GM21737 (cell line): Measurements from ENCODE around the gene LRRTM4.
"Not testable (repeated sequence)": the region's sequence is repeated elsewhere in the genome, so short reads cannot be mapped to it uniquely, and the experiment has no call there.

Source experiments
- ATAC-seq: cut with Tn5 transposase; IDR thresholded peaks from one replicate; pipeline ENCODE4 v1.9.1; 2021; ENCODE audit warnings: mild to moderate bottlenecking, moderate library complexity; ENCODE audit not compliant: unreplicated experiment

The LRRTM4 gene

GRCh38 chr2:77179297-77179696 is 342.9 kb downstream of the LRRTM4 start:
- no peak for ATAC-seq

- not testable (repeated sequence) for ATAC-seq
These were observed 346.9 kb downstream of the LRRTM4 start for GRCh38 chr2:77175266-77175780.

GRCh38 chr2:77169426-77169825 is 352.8 kb downstream of the LRRTM4 start:
- no peak for ATAC-seq

- ATAC-seq: not testable (repeated sequence)
These were observed 358.2 kb downstream of the LRRTM4 start for GRCh38 chr2:77164021-77164420.

- ATAC-seq: no peak
These were observed 361.2 kb downstream of the LRRTM4 start for GRCh38 chr2:77161009-77161408.

GRCh38 chr2:77156599-77156998 is 365.6 kb downstream of the LRRTM4 start:
- no peak for ATAC-seq

- no peak for ATAC-seq
These were observed 366.7 kb downstream of the LRRTM4 start for GRCh38 chr2:77155511-77155910.

GRCh38 chr2:77149565-77149964 is 372.6 kb downstream of the LRRTM4 start:
- no peak for ATAC-seq

GRCh38 chr2:77147153-77147552 is 375.0 kb downstream of the LRRTM4 start:
- no peak for ATAC-seq

GRCh38 chr2:77144772-77145171 is 377.4 kb downstream of the LRRTM4 start:
- ATAC-seq: no peak

- ATAC-seq: no peak
These were observed 380.0 kb downstream of the LRRTM4 start for GRCh38 chr2:77142141-77142540.

GRCh38 chr2:77128479-77128878 is 393.7 kb downstream of the LRRTM4 start:
- ATAC-seq: not testable (repeated sequence)

GRCh38 chr2:77127345-77127744 is 394.8 kb downstream of the LRRTM4 start:
- ATAC-seq: no peak

GRCh38 chr2:77121518-77121917 is 400.7 kb downstream of the LRRTM4 start:
- ATAC-seq: no peak

- no peak for ATAC-seq
These were observed 402.8 kb downstream of the LRRTM4 start for GRCh38 chr2:77119333-77119732.

- no peak for ATAC-seq
These were observed 413.3 kb downstream of the LRRTM4 start for GRCh38 chr2:77108915-77109314.

- no peak for ATAC-seq
These were observed 417.2 kb downstream of the LRRTM4 start for GRCh38 chr2:77105008-77105407.

- no peak for ATAC-seq
These were observed 417.6 kb downstream of the LRRTM4 start for GRCh38 chr2:77104554-77104953.

GRCh38 chr2:77102927-77103326 is 419.2 kb downstream of the LRRTM4 start:
- ATAC-seq: no peak

GRCh38 chr2:77101796-77102452 is 420.3 kb downstream of the LRRTM4 start:
- ATAC-seq: no peak

- ATAC-seq: no peak
These were observed 422.2 kb downstream of the LRRTM4 start for GRCh38 chr2:77099961-77100360.

GRCh38 chr2:77095525-77095924 is 426.7 kb downstream of the LRRTM4 start:
- not testable (repeated sequence) for ATAC-seq

- no peak for ATAC-seq
These were observed 427.1 kb downstream of the LRRTM4 start for GRCh38 chr2:77095096-77095495.
